Activated gamma-delta T cell treated with anti-CD3 and anti-CD28 coated beads, Interleukin-2, amount 50 U/mL, for 16 hours (primary cell): ENCODE measurements around the gene CASP9.

Source experiments
- DNase-seq: peaks from one replicate; pipeline ENCODE4 v3.0.0-alpha.2; 2020; ENCODE audit warnings: low read depth

Gene CASP9

DNA sequence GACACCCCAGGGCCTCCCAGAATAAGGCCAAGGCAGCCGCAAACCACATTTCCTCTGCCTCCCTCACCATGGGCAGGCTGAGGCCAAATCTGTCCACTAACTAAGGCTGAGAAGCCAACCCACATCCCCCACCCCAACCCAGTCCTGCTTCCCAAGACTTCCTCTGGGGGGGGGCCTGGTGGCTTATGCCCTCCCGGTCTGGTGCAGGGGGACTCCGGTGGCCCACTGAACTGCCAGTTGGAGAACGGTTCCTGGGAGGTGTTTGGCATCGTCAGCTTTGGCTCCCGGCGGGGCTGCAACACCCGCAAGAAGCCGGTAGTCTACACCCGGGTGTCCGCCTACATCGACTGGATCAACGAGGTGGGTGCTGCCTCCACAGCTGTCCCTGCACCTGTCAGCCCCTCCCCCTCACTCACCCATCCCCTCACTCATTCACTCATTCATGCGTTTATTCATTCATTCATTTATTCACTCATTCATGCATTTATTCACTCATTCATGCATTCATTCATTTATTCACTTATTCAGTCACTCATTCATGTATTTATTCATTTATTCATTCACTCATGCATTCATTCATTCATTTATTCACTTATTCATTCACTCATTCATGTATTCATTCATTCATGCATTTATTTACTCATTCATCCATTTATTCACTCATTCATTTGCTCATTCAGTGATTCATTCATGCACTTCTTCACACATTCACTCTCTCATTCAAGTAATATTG is 78.5 kb downstream of the CASP9 start:
- DNase-seq, result no peak

GRCh38 chr1:15444468-15445389 is 79.3 kb downstream of the CASP9 start:
- DNase-seq, result no peak

DNA sequence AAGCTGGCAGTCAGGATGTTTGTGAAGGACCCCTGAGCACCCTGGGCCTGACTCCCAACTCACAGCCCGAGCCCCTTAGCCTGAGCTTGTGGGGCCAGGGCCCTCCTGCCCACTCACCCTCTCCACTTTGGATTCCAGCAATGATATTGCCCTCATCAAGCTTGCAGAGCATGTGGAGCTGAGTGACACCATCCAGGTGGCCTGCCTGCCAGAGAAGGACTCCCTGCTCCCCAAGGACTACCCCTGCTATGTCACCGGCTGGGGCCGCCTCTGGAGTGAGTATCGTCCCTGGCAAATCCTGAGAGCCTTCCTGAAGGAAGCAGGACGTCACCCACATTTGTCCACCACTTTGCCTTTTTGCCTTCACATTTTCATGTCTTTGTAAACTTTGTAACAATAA is 80.7 kb downstream of the CASP9 start:
- no peak for DNase-seq

DNA sequence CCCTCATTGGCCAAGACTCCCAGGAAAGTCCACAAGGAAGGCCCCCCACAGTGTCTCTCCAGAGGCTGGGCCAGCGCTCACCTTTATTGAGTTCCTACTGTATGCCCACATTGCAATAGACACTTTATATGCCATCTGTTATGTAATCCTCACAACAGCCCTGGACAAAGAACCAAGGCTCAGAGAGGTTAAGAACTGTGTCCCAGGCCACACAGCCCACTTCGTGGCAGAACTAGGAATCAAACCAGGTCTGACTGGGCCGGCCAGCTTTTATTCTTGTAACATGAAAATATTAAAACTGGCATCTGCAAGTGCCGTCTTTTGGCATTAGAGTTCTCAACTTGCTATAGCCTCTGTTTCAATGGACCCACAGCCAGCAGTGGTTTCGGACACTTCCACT is 81.3 kb downstream of the CASP9 start:
- DNase-seq, result no peak

- DNase-seq, result no peak
Measured at GRCh38 chr1:15442119-15442518, 81.9 kb downstream of the CASP9 start.
